AG04450 (cell line): Measurements from ENCODE around the gene TMEM139. TPM values are rescaled to one million over a fixed set of nuclear protein-coding genes. Genes with fewer than 3 reads are reported as not detected.

ENCODE experiments used
- CTCF ChIA-PET: fragments of 300-600, 350-600 bp; formaldehyde crosslinking; extraction: SDS; loops from one replicate; lab custom pipeline; 2022; ENCODE audit warnings: antibody characterized with exemption, inconsistent platforms; lab: Charles Lee
- POLR2A ChIA-PET: fragments of 350-600 bp; formaldehyde crosslinking; extraction: SDS; loops from one replicate; lab custom pipeline; 2021; ENCODE audit warnings: antibody characterized with exemption, inconsistent platforms; lab: Yijun Ruan, JAX
- DNase-seq: peaks from one replicate; pipeline ENCODE4 v3.0.0-alpha.2; 2011; ENCODE audit warnings: low read depth, low spot score
- H3K27ac ChIP-seq: one replicate; pipeline ENCODE4 v1.5.1; 2012; ENCODE audit warnings: low read depth, low read length, control low read depth
- H3K27me3 ChIP-seq: one replicate; pipeline ENCODE4 v1.6.0; 2012; ENCODE audit warnings: low read length; ENCODE audit not compliant: control insufficient read depth, insufficient read depth
- H3K4me3 ChIP-seq: 2 replicates; pipeline ENCODE4 v1.5.1; 2011; ENCODE audit warnings: mild to moderate bottlenecking, low read depth, low read length, control low read depth
- H3K9me3 ChIP-seq: 2 replicates; pipeline ENCODE4 v1.5.1; 2012; ENCODE audit warnings: low read length; ENCODE audit not compliant: control insufficient read depth, insufficient read depth
- polyA plus RNA-seq: library from polyadenylated mRNA; depleted of rRNA; stranded (reverse); fragments of >200 nt; gene quantifications from 2 replicates; pipeline ENCODE4 v1.2.3, GENCODE V29; 2011
- TF ChIP-seq, protein P1 (sequence below): IDR thresholded peaks from 2 replicates; pipeline ENCODE4 v1.5.1; 2011; ENCODE audit warnings: low read depth, low read length, control low read depth, inconsistent platforms

TMEM139 gene
- polyA plus RNA-seq, 1 experiment, result not detected

GRCh38 chr7:143325240-143325639, 40.5 kb downstream of the TMEM139 start:
- TF ChIP-seq, protein P1, sequence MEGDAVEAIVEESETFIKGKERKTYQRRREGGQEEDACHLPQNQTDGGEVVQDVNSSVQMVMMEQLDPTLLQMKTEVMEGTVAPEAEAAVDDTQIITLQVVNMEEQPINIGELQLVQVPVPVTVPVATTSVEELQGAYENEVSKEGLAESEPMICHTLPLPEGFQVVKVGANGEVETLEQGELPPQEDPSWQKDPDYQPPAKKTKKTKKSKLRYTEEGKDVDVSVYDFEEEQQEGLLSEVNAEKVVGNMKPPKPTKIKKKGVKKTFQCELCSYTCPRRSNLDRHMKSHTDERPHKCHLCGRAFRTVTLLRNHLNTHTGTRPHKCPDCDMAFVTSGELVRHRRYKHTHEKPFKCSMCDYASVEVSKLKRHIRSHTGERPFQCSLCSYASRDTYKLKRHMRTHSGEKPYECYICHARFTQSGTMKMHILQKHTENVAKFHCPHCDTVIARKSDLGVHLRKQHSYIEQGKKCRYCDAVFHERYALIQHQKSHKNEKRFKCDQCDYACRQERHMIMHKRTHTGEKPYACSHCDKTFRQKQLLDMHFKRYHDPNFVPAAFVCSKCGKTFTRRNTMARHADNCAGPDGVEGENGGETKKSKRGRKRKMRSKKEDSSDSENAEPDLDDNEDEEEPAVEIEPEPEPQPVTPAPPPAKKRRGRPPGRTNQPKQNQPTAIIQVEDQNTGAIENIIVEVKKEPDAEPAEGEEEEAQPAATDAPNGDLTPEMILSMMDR, result no peak
- Histone ChIP-seq H3K27me3 (no peaks in the 10 kb centered on the region), H3K4me3 (no peak overlapping the region), H3K27ac (no peak overlapping the region), H3K9me3 (no peaks in the 10 kb centered on the region)
- CTCF ChIA-PET, result interaction anchor here (2.0 kb wide), 1 partner anchor 84 kb away, joined by 8 read pairs; no protein-coding TSS in a partner anchor
- POLR2A ChIA-PET, result no interaction called here
- DNase-seq, result no peak

GRCh38 chr7:143327903-143328302, 43.1 kb downstream of the TMEM139 start:
- H3K27ac ChIP-seq, result no peak overlapping the region
- POLR2A ChIA-PET, result no interaction called here
- TF ChIP-seq, protein P1, result no peak
- DNase-seq, result no peak
- CTCF ChIA-PET, result interaction anchor here (1.2 kb wide), 1 partner anchor 17 kb away, joined by 4 read pairs; no protein-coding TSS in a partner anchor
- H3K9me3 ChIP-seq, result no peaks in the 10 kb centered on the region
- H3K27me3 ChIP-seq, result no peaks in the 10 kb centered on the region
- H3K4me3 ChIP-seq, result no peak overlapping the region

DNA sequence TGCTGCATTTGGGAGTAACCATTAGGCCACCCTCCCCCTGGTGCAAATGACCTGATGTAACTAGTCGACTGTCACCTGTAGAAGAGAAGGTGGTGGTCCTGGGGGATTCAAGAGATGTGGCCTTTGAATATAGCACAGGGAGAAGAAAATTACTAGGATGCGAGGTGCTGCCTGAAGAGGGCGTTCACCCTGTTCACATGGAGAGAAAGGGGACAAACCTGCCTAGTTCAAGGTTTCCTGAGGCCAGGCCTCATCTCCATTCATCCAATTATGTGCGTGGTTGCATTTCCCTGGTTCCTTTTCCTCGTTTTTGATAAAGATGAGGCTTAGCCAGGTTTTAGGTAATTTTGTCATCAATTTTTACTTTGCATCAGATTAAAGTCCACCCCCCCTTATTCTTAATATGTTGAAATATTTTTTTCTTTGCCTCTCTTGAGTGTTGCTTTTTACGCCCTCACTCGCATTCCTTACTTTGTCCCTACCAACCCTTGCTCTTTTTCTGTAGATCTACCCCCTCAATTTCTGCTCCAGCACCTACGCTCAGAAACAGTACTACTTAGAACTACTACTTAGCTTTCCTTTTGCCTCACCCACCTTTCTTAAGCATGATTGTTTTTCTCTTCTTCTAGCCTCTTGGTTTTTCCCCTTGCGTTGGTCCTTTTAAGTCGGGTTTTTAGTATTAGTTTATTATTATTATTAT, 44.9 kb downstream of the TMEM139 start:
- Histone ChIP-seq H3K9me3 (no peaks in the 10 kb centered on the region), H3K27ac (no peak overlapping the region), H3K4me3 (no peak overlapping the region), H3K27me3 (no peaks in the 10 kb centered on the region)
- CTCF ChIA-PET, result interaction anchor here (1.0 kb wide), 1 partner anchor 30 kb away, joined by 4 read pairs; no protein-coding TSS in a partner anchor
- POLR2A ChIA-PET, result no interaction called here
- TF ChIP-seq, protein P1, result no peak
- DNase-seq, result no peak

GRCh38 chr7:143331179-143331801, 46.5 kb downstream of the TMEM139 start:
- peak; percentile 77 for DNase-seq
- H3K4me3 ChIP-seq, result no peak overlapping the region
- H3K27me3 ChIP-seq, result no peaks in the 10 kb centered on the region
- POLR2A ChIA-PET, result interaction anchor here (0.6 to 0.8 kb wide), 4 partner anchors 19 to 49 kb away, joined by 3 to 4 read pairs (median 3); no protein-coding TSS in a partner anchor
- TF ChIP-seq, protein P1, result no peak
- no peaks in the 10 kb centered on the region for H3K9me3 ChIP-seq
- CTCF ChIA-PET, result interaction anchor here (0.6 to 2.6 kb wide), 2 partner anchors 14 to 91 kb away, joined by 3 to 13 read pairs; no protein-coding TSS in a partner anchor
- H3K27ac ChIP-seq, result peak overlapping the region; percentile 66
